ENCODE data around the gene DPCD.

GRCh38 chr10:101563497-101564040 lies 24.6 kb upstream of the DPCD start:
- TF ChIP-seq CTCF (conservative IDR thresholded peaks at IDR 0.05) (no peak), EZH2 (IDR thresholded peaks at IDR 0.05; ENCODE audit: low read depth) (no peak)

Data from PC-9 (cell line).